ENCODE data around the gene RERE.
A peak's percentile ranks its signal among the peaks of the same experiment; 100 is the strongest.

The RERE gene

DNA sequence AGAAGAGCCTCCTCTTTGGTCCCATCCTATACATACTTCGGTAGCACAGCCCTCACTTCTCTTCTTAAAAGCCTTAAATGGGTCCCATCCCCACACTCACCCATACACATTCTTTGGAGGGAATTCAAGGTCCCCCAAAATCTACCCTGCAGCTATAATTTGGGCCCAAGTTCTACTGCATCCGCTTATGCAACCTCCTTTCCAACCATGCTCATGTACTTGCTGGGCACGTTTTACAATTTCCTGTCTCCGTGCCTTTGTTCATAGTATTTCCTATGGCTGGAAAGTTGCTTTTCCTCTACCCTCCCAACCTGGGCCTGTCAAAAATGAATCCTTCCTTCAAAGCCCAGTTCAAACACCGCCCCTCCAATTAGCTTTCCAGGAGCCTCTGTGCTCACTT lies 399.8 kb downstream of the RERE start:
- Histone ChIP-seq H3K36me3 (ENCODE audit: control insufficient read depth in 2 of 2, insufficient read depth in 2 of 2, low read length in 2 of 2) (peaks cover 4 to 10% of the 10 kb centered on the region in 2 donors), H3K9ac (ENCODE audit: low read length in 2 of 2) (no peak overlapping the region), H3K4me3 (ENCODE audit: low read length in 2 of 2) (peak overlapping the region in 1 of 2 donors; percentile 40), H3K27ac (ENCODE audit: low read length) (peak overlapping the region; percentile 50), H3K9me3 (ENCODE audit: control insufficient read depth in 2 of 2, low read length in 2 of 2) (no peaks in the 10 kb centered on the region), H3K27me3 (ENCODE audit: control insufficient read depth in 1 of 2, insufficient read depth in 2 of 2, low read length in 2 of 2) (no peaks in the 10 kb centered on the region), H3K4me1 (ENCODE audit: control insufficient read depth, insufficient read depth, low read length) (peaks cover 39% of the 10 kb centered on the region)

DNA sequence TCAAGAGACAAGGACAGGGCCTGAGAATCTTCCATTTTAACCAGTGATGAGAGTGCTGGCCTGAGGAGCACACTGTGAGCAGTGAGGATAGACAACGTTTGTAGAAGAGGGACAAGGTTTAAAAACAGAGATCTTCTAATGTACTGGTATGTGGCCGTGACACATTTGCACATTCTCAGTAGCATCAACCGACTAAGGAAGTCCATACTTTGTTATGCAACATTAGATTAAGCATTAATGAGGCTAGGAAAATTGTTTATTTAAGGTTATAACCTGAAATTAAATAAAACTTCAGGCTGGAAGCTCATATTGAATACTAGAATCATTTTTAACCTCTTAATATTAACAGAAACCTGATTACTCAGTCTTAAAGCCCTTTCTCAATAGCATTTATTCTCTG lies 400.6 kb downstream of the RERE start:
- H3K36me3 ChIP-seq (ENCODE audit: control insufficient read depth in 2 of 2, insufficient read depth in 2 of 2, low read length in 2 of 2), result peaks cover 4 to 10% of the 10 kb centered on the region in 2 donors
- H3K4me3 ChIP-seq (ENCODE audit: low read length in 2 of 2), result peak overlapping the region in 1 of 2 donors; percentile 30
- H3K9ac ChIP-seq (ENCODE audit: low read length in 2 of 2), result no peak overlapping the region
- H3K4me1 ChIP-seq (ENCODE audit: control insufficient read depth, insufficient read depth, low read length), result peaks cover 46% of the 10 kb centered on the region
- peak overlapping the region; percentile 42 for H3K27ac ChIP-seq (ENCODE audit: low read length)
- no peaks in the 10 kb centered on the region for H3K27me3 ChIP-seq (ENCODE audit: control insufficient read depth in 1 of 2, insufficient read depth in 2 of 2, low read length in 2 of 2)
- H3K9me3 ChIP-seq (ENCODE audit: control insufficient read depth in 2 of 2, low read length in 2 of 2), result no peaks in the 10 kb centered on the region

DNA sequence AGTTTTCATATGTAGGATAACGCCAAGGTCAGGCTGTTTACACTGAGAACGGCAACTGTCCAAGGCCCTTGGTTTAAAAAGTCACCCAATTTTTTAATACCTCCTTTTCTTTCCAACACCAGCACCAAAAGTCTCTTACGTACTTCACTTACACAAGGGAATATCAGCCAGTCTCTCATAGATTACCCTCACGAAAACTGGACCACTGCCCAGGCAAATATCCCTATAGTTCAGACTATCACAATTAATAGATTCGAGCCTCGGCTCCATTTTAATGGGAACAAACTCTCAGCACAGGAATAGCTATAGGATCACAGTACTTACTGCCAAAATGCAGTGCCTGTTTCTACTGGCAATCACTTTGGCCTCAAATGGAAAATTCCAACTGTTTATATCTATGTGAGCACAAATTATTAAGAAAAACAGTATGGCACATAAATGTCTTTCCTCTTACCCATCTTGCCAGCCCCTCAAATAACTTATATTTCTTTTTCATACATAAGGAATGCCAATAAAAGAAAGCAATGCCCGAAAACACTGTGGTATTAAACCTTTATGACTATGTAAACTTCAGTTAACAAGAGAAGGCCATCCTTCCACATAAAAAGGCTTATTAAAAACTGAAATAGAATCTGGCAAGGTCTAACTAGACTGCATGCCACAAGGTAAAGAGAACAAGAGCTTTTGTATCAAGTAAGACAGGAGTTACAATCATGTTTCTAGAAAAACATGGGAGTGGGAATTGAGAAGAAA lies 401.7 kb downstream of the RERE start:
- Histone ChIP-seq H3K9me3 (ENCODE audit: control insufficient read depth in 2 of 2, low read length in 2 of 2) (no peaks in the 10 kb centered on the region), H3K4me3 (ENCODE audit: low read length in 2 of 2) (peak overlapping the region in 1 of 2 donors; percentile 20), H3K27me3 (ENCODE audit: control insufficient read depth in 1 of 2, insufficient read depth in 2 of 2, low read length in 2 of 2) (no peaks in the 10 kb centered on the region), H3K4me1 (ENCODE audit: control insufficient read depth, insufficient read depth, low read length) (peaks cover 49% of the 10 kb centered on the region), H3K36me3 (ENCODE audit: control insufficient read depth in 2 of 2, insufficient read depth in 2 of 2, low read length in 2 of 2) (peaks cover 4 to 10% of the 10 kb centered on the region in 2 donors), H3K27ac (ENCODE audit: low read length) (peak overlapping the region; percentile 56), H3K9ac (ENCODE audit: low read length in 2 of 2) (no peak overlapping the region)

DNA sequence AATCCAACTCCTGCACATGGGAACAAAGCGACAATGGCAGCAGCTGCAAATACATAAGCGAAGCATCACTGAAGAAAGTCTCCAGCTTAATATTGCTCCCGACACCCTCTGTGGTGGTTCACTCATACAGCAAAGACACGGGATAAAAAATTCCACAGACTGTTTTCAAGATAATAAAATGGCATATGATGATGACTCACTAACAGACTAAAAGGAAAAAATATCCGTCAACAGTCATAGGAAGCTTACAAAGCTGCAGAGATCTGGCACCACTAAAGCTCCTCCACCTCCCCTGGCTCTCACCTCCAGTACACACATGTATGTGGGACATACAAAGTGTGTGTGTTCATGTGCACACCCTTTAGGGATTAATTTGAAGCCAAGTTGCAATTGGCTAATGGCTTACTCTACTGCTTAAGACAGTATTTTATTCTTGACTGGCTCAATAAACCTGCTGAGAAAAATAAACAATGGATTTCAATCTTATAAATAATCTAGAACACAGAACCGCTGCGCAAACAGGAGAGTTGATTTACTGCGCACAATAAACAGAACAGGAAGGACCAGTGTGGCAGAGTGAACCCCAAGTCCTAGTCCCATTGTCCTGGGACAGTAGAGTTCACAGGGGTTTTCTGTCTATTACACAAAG lies 405.1 kb downstream of the RERE start:
- Histone ChIP-seq H3K4me3 (ENCODE audit: low read length in 2 of 2) (peak overlapping the region; percentile 26 to 40), H3K36me3 (ENCODE audit: control insufficient read depth in 2 of 2, insufficient read depth in 2 of 2, low read length in 2 of 2) (peaks cover 0 to 2% of the 10 kb centered on the region in 2 donors), H3K27me3 (ENCODE audit: control insufficient read depth in 1 of 2, insufficient read depth in 2 of 2, low read length in 2 of 2) (no peaks in the 10 kb centered on the region), H3K4me1 (ENCODE audit: control insufficient read depth, insufficient read depth, low read length) (peaks cover 61% of the 10 kb centered on the region), H3K9me3 (ENCODE audit: control insufficient read depth in 2 of 2, low read length in 2 of 2) (no peaks in the 10 kb centered on the region), H3K9ac (ENCODE audit: low read length in 2 of 2) (peak overlapping the region; percentile 23 to 58), H3K27ac (ENCODE audit: low read length) (peak overlapping the region; percentile 42)

DNA sequence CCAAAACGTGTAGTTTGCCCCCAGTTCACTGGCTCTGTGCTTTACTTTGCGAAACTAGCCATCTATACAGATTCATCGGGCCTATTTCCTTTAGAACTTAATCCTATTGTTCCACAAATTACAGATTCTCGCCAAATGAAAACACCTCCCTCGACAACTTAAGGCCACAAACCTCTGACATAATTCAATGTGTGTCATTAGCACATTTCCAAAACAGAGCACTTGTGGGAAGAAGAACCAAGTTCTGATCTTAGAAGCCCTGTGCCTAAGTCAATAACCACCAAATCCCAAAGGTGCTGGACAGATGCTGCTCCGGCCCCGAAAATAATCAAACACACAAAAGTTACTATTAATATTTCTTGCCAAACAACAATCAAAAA lies 405.6 kb downstream of the RERE start:
- peak overlapping the region; percentile 42 for H3K27ac ChIP-seq (ENCODE audit: low read length)

DNA sequence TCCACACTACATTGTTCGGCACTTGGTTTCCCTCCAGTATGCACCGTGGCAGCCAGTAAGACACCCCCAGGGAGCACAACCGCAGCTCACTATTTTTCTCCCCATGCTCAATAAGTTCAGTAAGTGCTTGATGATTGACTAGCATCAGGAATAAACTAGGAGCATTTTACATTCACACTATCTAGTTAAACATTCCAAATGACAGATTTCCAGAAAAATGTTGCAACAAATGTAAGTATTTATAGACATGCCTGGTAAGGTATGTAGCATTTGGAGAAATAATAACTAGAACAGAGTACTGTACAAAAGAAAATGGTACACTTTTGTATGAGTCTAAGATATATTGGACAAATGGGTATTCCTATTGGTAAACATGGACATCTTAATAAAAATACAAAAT lies 406.6 kb downstream of the RERE start:
- Histone ChIP-seq H3K27me3 (ENCODE audit: control insufficient read depth in 1 of 2, insufficient read depth in 2 of 2, low read length in 2 of 2) (no peaks in the 10 kb centered on the region), H3K27ac (ENCODE audit: low read length) (no peak overlapping the region), H3K4me3 (ENCODE audit: low read length in 2 of 2) (no peak overlapping the region), H3K36me3 (ENCODE audit: control insufficient read depth in 2 of 2, insufficient read depth in 2 of 2, low read length in 2 of 2) (peaks cover 0 to 2% of the 10 kb centered on the region in 2 donors), H3K9me3 (ENCODE audit: control insufficient read depth in 2 of 2, low read length in 2 of 2) (no peaks in the 10 kb centered on the region), H3K4me1 (ENCODE audit: control insufficient read depth, insufficient read depth, low read length) (peaks cover 62% of the 10 kb centered on the region), H3K9ac (ENCODE audit: low read length in 2 of 2) (no peak overlapping the region)

More for the DNA sequence above, 405.6 kb downstream of the RERE start:
- Histone ChIP-seq H3K9me3 (ENCODE audit: control insufficient read depth in 2 of 2, low read length in 2 of 2) (no peaks in the 10 kb centered on the region), H3K9ac (ENCODE audit: low read length in 2 of 2) (no peak overlapping the region), H3K27me3 (ENCODE audit: control insufficient read depth in 1 of 2, insufficient read depth in 2 of 2, low read length in 2 of 2) (no peaks in the 10 kb centered on the region), H3K36me3 (ENCODE audit: control insufficient read depth in 2 of 2, insufficient read depth in 2 of 2, low read length in 2 of 2) (peaks cover 0 to 2% of the 10 kb centered on the region in 2 donors), H3K4me1 (ENCODE audit: control insufficient read depth, insufficient read depth, low read length) (peaks cover 65% of the 10 kb centered on the region), H3K4me3 (ENCODE audit: low read length in 2 of 2) (peak overlapping the region; percentile 18 to 40)

DNA sequence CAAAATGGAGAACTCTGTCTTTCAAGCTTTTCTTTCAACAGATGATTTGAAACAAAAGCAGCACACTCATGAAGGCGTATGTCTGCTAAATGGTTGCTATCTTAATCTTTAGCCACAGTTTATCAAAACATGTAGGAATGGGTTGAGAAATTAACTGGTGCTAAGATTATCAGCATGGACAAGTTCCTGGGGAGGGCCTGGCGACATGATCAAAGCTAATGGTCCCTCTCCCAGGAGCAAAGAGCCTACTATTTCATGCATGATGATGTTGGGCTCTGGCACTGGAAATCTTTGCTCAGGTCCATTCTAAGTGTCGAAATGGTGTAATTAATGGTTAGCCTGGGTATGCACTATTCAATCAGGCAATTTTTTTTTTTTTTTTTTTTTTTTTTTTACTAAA lies 407.8 kb downstream of the RERE start:
- H3K4me1 ChIP-seq (ENCODE audit: control insufficient read depth, insufficient read depth, low read length), result peaks cover 56% of the 10 kb centered on the region
- H3K36me3 ChIP-seq (ENCODE audit: control insufficient read depth in 2 of 2, insufficient read depth in 2 of 2, low read length in 2 of 2), result peaks cover 0 to 4% of the 10 kb centered on the region in 2 donors
- H3K4me3 ChIP-seq (ENCODE audit: low read length in 2 of 2), result peak overlapping the region; percentile 37 to 49
- H3K9ac ChIP-seq (ENCODE audit: low read length in 2 of 2), result peak overlapping the region in 1 of 2 donors; percentile 51
- H3K27me3 ChIP-seq (ENCODE audit: control insufficient read depth in 1 of 2, insufficient read depth in 2 of 2, low read length in 2 of 2), result no peaks in the 10 kb centered on the region
- peak overlapping the region; percentile 86 for H3K27ac ChIP-seq (ENCODE audit: low read length)
- H3K9me3 ChIP-seq (ENCODE audit: control insufficient read depth in 2 of 2, low read length in 2 of 2), result no peaks in the 10 kb centered on the region

DNA sequence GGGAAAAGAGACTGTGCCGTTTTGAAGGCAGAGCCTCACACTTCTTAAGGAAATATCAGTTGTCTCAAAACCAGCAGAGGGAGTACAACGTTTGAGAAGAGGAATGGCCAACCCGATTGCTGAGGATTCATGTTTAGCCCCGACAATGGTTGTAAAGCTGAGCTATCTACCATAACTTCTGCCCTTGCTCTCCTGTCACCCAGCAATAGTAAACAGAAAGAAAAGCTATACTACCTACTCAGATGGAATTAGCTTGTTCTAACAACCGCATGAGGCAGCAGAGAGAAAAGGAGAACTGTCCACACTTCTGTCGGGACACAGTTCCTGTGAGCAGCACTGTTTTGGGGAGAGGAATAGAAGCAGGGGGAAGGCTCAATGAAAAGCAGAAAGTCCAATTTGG lies 408.3 kb downstream of the RERE start:
- H3K4me3 ChIP-seq (ENCODE audit: low read length in 2 of 2), result peak overlapping the region; percentile 37 to 49
- peak overlapping the region; percentile 86 for H3K27ac ChIP-seq (ENCODE audit: low read length)
- peaks cover 56% of the 10 kb centered on the region for H3K4me1 ChIP-seq (ENCODE audit: control insufficient read depth, insufficient read depth, low read length)
- no peaks in the 10 kb centered on the region for H3K27me3 ChIP-seq (ENCODE audit: control insufficient read depth in 1 of 2, insufficient read depth in 2 of 2, low read length in 2 of 2)
- no peaks in the 10 kb centered on the region for H3K9me3 ChIP-seq (ENCODE audit: control insufficient read depth in 2 of 2, low read length in 2 of 2)
- H3K36me3 ChIP-seq (ENCODE audit: control insufficient read depth in 2 of 2, insufficient read depth in 2 of 2, low read length in 2 of 2), result peaks cover 0 to 6% of the 10 kb centered on the region in 2 donors
- H3K9ac ChIP-seq (ENCODE audit: low read length in 2 of 2), result peak overlapping the region in 1 of 2 donors; percentile 51

DNA sequence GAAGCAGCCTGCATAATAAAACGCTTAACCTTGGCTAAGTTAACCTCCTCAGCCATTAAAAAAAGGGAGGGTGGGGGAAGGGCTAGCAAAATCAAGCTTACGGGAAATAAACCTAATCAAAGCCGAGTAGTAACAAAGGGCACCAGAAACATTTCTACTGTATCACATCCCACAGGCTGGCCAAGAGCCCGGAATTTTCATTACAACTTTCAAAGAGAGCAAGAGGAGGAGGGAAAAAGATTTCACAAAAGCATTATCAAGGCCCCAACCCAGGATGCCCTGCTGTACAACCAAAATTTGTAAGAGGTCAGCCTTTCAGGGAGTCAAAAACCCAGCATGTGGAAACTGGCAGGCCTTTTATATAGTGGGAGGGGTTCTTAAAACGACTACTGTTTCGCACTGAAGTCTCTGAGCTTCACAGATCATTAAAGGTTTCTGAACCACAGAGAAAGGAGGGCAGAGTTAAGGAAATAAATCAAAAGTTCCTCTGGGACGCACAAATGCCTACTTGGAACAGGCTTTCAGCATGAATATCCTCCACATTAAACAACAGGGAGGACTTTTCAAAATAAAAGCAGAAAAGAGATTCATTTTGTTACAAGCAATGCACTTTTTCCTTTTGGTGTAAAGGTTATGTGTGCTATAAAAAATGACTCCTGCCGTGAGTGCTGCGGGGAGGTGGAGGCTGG lies 409.1 kb downstream of the RERE start:
- peaks cover 56% of the 10 kb centered on the region for H3K4me1 ChIP-seq (ENCODE audit: control insufficient read depth, insufficient read depth, low read length)
- H3K9me3 ChIP-seq (ENCODE audit: control insufficient read depth in 2 of 2, low read length in 2 of 2), result no peaks in the 10 kb centered on the region
- H3K36me3 ChIP-seq (ENCODE audit: control insufficient read depth in 2 of 2, insufficient read depth in 2 of 2, low read length in 2 of 2), result peaks cover 0 to 6% of the 10 kb centered on the region in 2 donors
- peak overlapping the region; percentile 86 for H3K27ac ChIP-seq (ENCODE audit: low read length)
- peak overlapping the region; percentile 37 to 51 for H3K9ac ChIP-seq (ENCODE audit: low read length in 2 of 2)
- no peaks in the 10 kb centered on the region for H3K27me3 ChIP-seq (ENCODE audit: control insufficient read depth in 1 of 2, insufficient read depth in 2 of 2, low read length in 2 of 2)
- H3K4me3 ChIP-seq (ENCODE audit: low read length in 2 of 2), result peak overlapping the region; percentile 10 to 49

DNA sequence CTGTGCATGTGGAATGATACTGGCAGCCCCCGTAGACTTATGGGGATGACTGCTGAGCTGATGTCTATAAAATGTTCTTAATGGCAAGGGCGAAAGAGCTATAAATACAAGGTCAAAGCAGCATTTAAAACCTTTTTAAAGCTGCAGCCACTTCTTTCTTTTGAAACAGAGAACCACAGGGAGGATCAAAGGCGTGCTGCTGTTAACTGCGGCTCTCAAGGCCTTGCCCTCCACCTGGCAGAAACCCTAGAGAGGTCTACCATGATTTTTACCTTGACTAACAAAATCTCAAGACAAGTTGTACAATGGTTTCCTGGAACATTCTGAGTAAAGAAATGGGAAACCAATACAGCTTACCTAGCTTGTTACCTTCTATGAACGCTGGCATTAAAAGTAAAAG lies 409.8 kb downstream of the RERE start:
- H3K36me3 ChIP-seq (ENCODE audit: control insufficient read depth in 2 of 2, insufficient read depth in 2 of 2, low read length in 2 of 2), result peaks cover under 1 to 6% of the 10 kb centered on the region in 2 donors
- no peaks in the 10 kb centered on the region for H3K27me3 ChIP-seq (ENCODE audit: control insufficient read depth in 1 of 2, insufficient read depth in 2 of 2, low read length in 2 of 2)
- peaks cover 55% of the 10 kb centered on the region for H3K4me1 ChIP-seq (ENCODE audit: control insufficient read depth, insufficient read depth, low read length)
- H3K9me3 ChIP-seq (ENCODE audit: control insufficient read depth in 2 of 2, low read length in 2 of 2), result no peaks in the 10 kb centered on the region
- peak overlapping the region; percentile 86 for H3K27ac ChIP-seq (ENCODE audit: low read length)
- H3K4me3 ChIP-seq (ENCODE audit: low read length in 2 of 2), result peak overlapping the region in 1 of 2 donors; percentile 49
- peak overlapping the region in 1 of 2 donors; percentile 37 for H3K9ac ChIP-seq (ENCODE audit: low read length in 2 of 2)

Measured in stomach smooth muscle (tissue), 2 donors.